ENCODE results near the gene NXPE3. TPM values are rescaled to one million over a fixed set of nuclear protein-coding genes. Genes with fewer than 3 reads are reported as not detected.

Gene NXPE3
- total and polyA plus RNA-seq, 12 donors = 7.6 to 50.3 (median 33.8) TPM

DNA sequence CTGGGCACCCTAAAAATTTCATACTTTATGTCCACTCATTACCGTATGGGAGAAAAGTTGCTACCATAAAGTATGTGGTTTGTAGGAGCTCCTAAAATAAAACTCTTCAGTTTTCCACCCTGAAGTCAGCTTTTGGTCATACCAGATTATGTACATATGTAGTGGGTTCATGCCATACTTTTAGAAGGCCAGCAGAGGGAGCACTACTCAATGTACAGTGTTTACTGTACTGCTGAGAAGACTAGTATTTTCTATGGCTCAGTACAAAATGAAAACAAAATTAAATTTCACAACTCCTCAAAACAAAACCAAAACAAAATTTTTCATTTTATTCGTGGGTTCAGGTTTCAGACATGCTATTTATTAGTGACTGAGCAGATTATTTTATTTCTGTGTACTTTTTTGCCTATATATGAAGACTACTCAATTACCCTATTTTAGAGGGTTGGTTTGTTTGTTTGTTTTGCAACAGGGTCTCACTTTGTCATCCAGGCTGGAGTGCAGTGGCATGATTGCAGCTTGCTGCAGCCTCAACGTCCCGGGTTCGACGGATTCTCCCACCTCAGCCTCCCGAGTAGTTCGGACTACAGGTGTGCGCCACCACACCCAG, 24.3 kb downstream of the NXPE3 start:
- Histone ChIP-seq H3K27me3 (no peaks in the 10 kb centered on the region), H3K9me3 (no peaks in the 10 kb centered on the region), H3K4me1 (peaks cover 0 to 10% (median 0%) of the 10 kb centered on the region in 9 donors), H3K36me3 (peaks cover 0 to 93% (median 12%) of the 10 kb centered on the region in 9 donors), H3K4me3 (no peak overlapping the region), H3K27ac (no peak overlapping the region)
- WGBS, 2 donors = 79 to 81% methylated on average over 9 of the region's 9 CpGs
- ATAC-seq (peak; percentile 87 to 96 (median 92)), DNase-seq (peak in 1 of 2 donors; percentile 75)
- TF ChIP-seq, protein P1, sequence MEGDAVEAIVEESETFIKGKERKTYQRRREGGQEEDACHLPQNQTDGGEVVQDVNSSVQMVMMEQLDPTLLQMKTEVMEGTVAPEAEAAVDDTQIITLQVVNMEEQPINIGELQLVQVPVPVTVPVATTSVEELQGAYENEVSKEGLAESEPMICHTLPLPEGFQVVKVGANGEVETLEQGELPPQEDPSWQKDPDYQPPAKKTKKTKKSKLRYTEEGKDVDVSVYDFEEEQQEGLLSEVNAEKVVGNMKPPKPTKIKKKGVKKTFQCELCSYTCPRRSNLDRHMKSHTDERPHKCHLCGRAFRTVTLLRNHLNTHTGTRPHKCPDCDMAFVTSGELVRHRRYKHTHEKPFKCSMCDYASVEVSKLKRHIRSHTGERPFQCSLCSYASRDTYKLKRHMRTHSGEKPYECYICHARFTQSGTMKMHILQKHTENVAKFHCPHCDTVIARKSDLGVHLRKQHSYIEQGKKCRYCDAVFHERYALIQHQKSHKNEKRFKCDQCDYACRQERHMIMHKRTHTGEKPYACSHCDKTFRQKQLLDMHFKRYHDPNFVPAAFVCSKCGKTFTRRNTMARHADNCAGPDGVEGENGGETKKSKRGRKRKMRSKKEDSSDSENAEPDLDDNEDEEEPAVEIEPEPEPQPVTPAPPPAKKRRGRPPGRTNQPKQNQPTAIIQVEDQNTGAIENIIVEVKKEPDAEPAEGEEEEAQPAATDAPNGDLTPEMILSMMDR (IDR thresholded peaks at IDR 0.05) = peak; percentile 77 to 92 (median 88)
- intact Hi-C loops (cut with DNase I) = loop anchor here in 8 of 10 donors (2.0 to 10.0 kb wide), 4 partner anchors 424 to 742 kb away; no protein-coding TSS in a partner anchor

DNA sequence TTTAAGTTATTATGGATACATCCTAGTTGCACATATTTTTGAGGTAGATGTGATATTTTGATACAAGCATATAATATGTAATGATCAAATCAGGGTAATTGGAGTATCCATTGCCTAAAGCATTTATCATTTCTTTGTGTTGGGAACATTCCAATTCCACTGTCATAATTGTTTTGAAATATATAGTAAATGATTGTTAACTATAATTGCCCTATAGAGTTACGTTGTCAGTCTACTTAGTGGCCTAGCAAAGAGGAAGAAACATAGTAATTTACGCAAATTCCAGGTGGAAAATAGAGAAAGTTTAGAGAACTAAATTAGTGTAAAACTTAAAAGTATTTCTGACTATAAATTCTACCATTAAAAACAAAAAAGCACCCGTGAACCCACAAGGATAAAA, 24.9 kb downstream of the NXPE3 start:
- Histone ChIP-seq H3K9me3 (no peaks in the 10 kb centered on the region), H3K4me3 (no peak overlapping the region), H3K27ac (no peak overlapping the region), H3K4me1 (peaks cover 0 to 11% (median 0%) of the 10 kb centered on the region in 9 donors), H3K27me3 (no peaks in the 10 kb centered on the region), H3K36me3 (peaks cover 0 to 90% (median 10%) of the 10 kb centered on the region in 9 donors)
- no peak for DNase-seq
- TF ChIP-seq, protein P1 (IDR thresholded peaks at IDR 0.05) = no peak
- ATAC-seq = no peak
- 95% methylated on average over 3 of the region's 3 CpGs for WGBS, 2 donors
- intact Hi-C loops (cut with DNase I) = loop anchor here in 8 of 10 donors (2.0 to 10.0 kb wide), 4 partner anchors 423 to 741 kb away; no protein-coding TSS in a partner anchor

DNA sequence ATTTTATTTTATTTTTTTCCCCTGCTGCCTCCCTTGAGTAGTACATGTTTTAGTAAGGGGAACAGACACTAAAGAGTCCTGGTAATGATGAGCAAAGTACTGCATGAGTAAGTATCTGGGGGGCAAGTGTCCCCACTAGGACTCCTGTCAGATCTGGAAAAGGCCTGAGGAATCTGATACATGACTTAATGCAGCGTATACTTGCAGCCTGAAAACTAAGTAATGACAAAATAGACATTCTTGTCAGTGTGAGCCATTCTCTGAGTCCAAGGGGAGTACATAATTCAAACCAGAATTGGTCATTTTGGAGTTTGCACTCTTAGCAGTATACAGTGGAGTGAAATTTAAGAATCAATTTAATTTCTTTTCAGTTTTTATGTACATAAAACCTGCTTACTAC, 27.5 kb downstream of the NXPE3 start:
- Histone ChIP-seq H3K4me3 (no peak overlapping the region), H3K27me3 (no peaks in the 10 kb centered on the region), H3K9me3 (peaks cover 0 to 4% (median 0%) of the 10 kb centered on the region in 11 donors), H3K4me1 (peaks cover 0 to 26% (median 12%) of the 10 kb centered on the region in 9 donors), H3K27ac (no peak overlapping the region), H3K36me3 (peaks cover 0 to 68% (median 8%) of the 10 kb centered on the region in 9 donors)
- TF ChIP-seq, protein P1 (IDR thresholded peaks at IDR 0.05) = no peak
- DNase-seq = no peak
- intact Hi-C loops (cut with DNase I) = loop anchor here in 7 of 10 donors (10.0 kb wide), 2 partner anchors 728 to 738 kb away; no protein-coding TSS in a partner anchor
- 91 to 94% methylated on average over 1 of the region's 1 CpG for WGBS, 2 donors
- no peak for ATAC-seq

DNA sequence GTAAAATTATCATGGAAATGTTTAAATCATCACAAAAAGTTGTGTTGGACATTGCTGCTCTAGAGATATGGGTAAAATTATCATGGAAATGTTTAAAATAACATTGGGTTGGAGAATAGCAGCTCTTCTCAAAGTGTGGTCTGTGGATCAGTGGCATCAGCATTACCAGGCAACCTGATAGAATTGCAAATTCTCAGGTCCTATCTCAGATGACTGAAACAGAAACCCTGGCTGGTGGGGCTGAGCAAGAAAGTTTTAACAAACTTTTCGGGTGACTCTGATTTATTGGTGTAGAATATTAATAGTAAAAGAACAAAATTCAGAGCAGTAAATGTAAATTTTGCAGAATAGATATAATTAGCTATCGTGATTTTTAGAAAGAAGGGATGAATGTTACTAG, 28.9 kb downstream of the NXPE3 start:
- H3K4me1 ChIP-seq = peaks cover 0 to 24% (median 12%) of the 10 kb centered on the region in 9 donors
- no peaks in the 10 kb centered on the region for H3K27me3 ChIP-seq
- DNase-seq (no peak), ATAC-seq (no peak)
- H3K9me3 ChIP-seq = peaks cover 0 to 4% (median 0%) of the 10 kb centered on the region in 11 donors
- TF ChIP-seq, protein P1 (IDR thresholded peaks at IDR 0.05) = no peak
- H3K4me3 ChIP-seq = no peak overlapping the region
- H3K27ac ChIP-seq = no peak overlapping the region
- 95 to 96% methylated on average over 2 of the region's 2 CpGs for WGBS, 2 donors
- peaks cover 0 to 61% (median 0%) of the 10 kb centered on the region in 9 donors for H3K36me3 ChIP-seq
- intact Hi-C loops (cut with DNase I) = loop anchor here in 7 of 10 donors (2.0 to 10.0 kb wide), 3 partner anchors 417 to 737 kb away; no protein-coding TSS in a partner anchor

Data from heart right ventricle (tissue), 16 donors.